Endothelial cell of umbilical vein (primary cell): Measurements from ENCODE around the gene LPCAT3. TPM values are rescaled to one million over a fixed set of nuclear protein-coding genes. Genes with fewer than 3 reads are reported as not detected.

Source experiments
- BruUV-seq: library from RNA; stranded (reverse); fragments of 400-500 nt; replicated peaks from 2 replicates; lab custom pipeline; 2021; lab: Mats Ljungman, UMichigan
- CTCF ChIA-PET: fragments of 300-600, 350-600 bp; sonication (Branson Sonifier 250); formaldehyde crosslinking; loops from one replicate; lab custom pipeline; 2021; ENCODE audit warnings: antibody characterized with exemption, inconsistent platforms; lab: Charles Lee
- POLR2A ChIA-PET: fragments of 300-600, 350-600 bp; sonication (Branson Sonifier 250); formaldehyde crosslinking; loops from one replicate; lab custom pipeline; 2021; ENCODE audit warnings: antibody characterized with exemption, inconsistent platforms; lab: Charles Lee
- DNase-seq: peaks from one replicate; pipeline ENCODE4 v3.0.0-alpha.2; 2011; ENCODE audit warnings: low read depth, low spot score
- FAIRE-seq: peaks from 2 replicates; lab custom pipeline; 2011; peaks lifted over from hg19 to GRCh38; lab: Jason Lieb, UNC
- H2AFZ ChIP-seq: 2 replicates; pipeline ENCODE4 v1.6.0; 2012; ENCODE audit warnings: low read depth, low read length, control low read depth, inconsistent platforms
- H3K27ac ChIP-seq: 2 replicates; pipeline ENCODE4 v1.5.1; 2011; ENCODE audit warnings: low read depth, mild to moderate bottlenecking, control low read depth, low read length, moderate library complexity; ENCODE audit not compliant: insufficient read depth
- H3K27me3 ChIP-seq, 2 experiments: 2 replicates each; pipeline versions ENCODE4 v1.6.0 to v1.6.1; 2011; ENCODE audit warnings: low read length in 2 of 2, mixed read lengths in 1 of 2; ENCODE audit not compliant: control insufficient read depth in 2 of 2, insufficient read depth in 2 of 2
- H3K36me3 ChIP-seq, 2 experiments: 2 replicates in 1 of 2; 3 replicates in 1 of 2; pipeline ENCODE4 v1.5.1; 2011; ENCODE audit warnings: low read length in 2 of 2, mild to moderate bottlenecking in 1 of 2, moderate library complexity in 1 of 2; ENCODE audit not compliant: control insufficient read depth in 2 of 2, insufficient read depth in 2 of 2; ENCODE audit errors: extremely low read depth in 1 of 2
- H3K4me1 ChIP-seq: 3 replicates; pipeline ENCODE4 v1.5.1; 2011; ENCODE audit warnings: mild to moderate bottlenecking, low read length; ENCODE audit not compliant: control insufficient read depth, insufficient read depth; ENCODE audit errors: extremely low read depth
- H3K4me2 ChIP-seq: 2 replicates; pipeline ENCODE4 v1.6.1; 2011; ENCODE audit warnings: low read length, control low read depth, mixed read lengths; ENCODE audit not compliant: insufficient read depth
- H3K4me3 ChIP-seq, 3 experiments: fragments of 200-600 bp in 1 of 3; sonication (generic), shearing (Covaris generic) in 1 of 3; replicated peaks in 1 of 3; 2 replicates each; pipeline ENCODE4 v1.5.1; 2011 to 2016; ENCODE audit warnings: control low read depth in 3 of 3, low read length in 3 of 3, mild to moderate bottlenecking in 2 of 3, inconsistent platforms in 1 of 3, low read depth in 1 of 3, moderate library complexity in 1 of 3; ENCODE audit not compliant: insufficient read depth in 1 of 3
- H3K79me2 ChIP-seq: 2 replicates; pipeline ENCODE4 v1.6.0; 2012; ENCODE audit warnings: low read length, inconsistent platforms; ENCODE audit not compliant: control insufficient read depth, insufficient read depth
- H3K9ac ChIP-seq: replicated peaks from 2 replicates; pipeline ENCODE3; 2011; ENCODE audit warnings: low read length, control low read depth; ENCODE audit not compliant: insufficient read depth; ENCODE audit errors: extremely low read depth
- H3K9me1 ChIP-seq: replicated peaks from 3 replicates; pipeline ENCODE4 v1.6.0; 2011; ENCODE audit warnings: mild to moderate bottlenecking, low read length; ENCODE audit not compliant: control insufficient read depth, insufficient read depth; ENCODE audit errors: extremely low read depth
- H3K9me3 ChIP-seq: replicated peaks from 2 replicates; pipeline ENCODE4 v1.5.1; 2012; ENCODE audit warnings: low read length, inconsistent platforms; ENCODE audit not compliant: control insufficient read depth, insufficient read depth
- H4K20me1 ChIP-seq: replicated peaks from 2 replicates; pipeline ENCODE3; 2011; ENCODE audit warnings: mild to moderate bottlenecking, low read length; ENCODE audit not compliant: control insufficient read depth, insufficient read depth; ENCODE audit errors: extremely low read depth
- CTCF ChIP-seq, 2 donors: IDR thresholded peaks; 1 replicate in 1 of 2; 2 replicates in 1 of 2; pipeline ENCODE4 v1.5.1; 2011; ENCODE audit warnings: low read length in 2 of 2, mild to moderate bottlenecking in 2 of 2, moderate library complexity in 2 of 2, control low read depth in 1 of 2, inconsistent platforms in 1 of 2, low read depth in 1 of 2; ENCODE audit not compliant: insufficient read depth in 1 of 2; ENCODE audit errors: extremely low read depth in 1 of 2
- EZH2 ChIP-seq: IDR thresholded peaks from 2 replicates; pipeline ENCODE4 v1.6.1; 2012; ENCODE audit warnings: borderline replicate concordance, low read depth, mild to moderate bottlenecking, moderate library complexity, low read length, inconsistent platforms; ENCODE audit not compliant: severe bottlenecking
- FOS ChIP-seq: IDR thresholded peaks from 2 replicates; pipeline ENCODE4 v1.6.1; 2011; ENCODE audit warnings: mild to moderate bottlenecking, low read length, moderate library complexity, borderline replicate concordance; ENCODE audit not compliant: insufficient read depth
- GATA2 ChIP-seq: IDR thresholded peaks from 2 replicates; pipeline ENCODE4 v1.7.0; 2011; ENCODE audit warnings: low read depth, mild to moderate bottlenecking, moderate library complexity, mixed read lengths, low read length; ENCODE audit not compliant: insufficient read length, insufficient read depth
- MAX ChIP-seq: IDR thresholded peaks from 2 replicates; pipeline ENCODE4 v1.6.1; 2011; ENCODE audit not compliant: insufficient read depth, insufficient read length
- MYC ChIP-seq: IDR thresholded peaks from one replicate; pipeline ENCODE4 v1.6.1; 2011; ENCODE audit warnings: mild to moderate bottlenecking, low read depth, low read length
- POLR2A ChIP-seq: IDR thresholded peaks from 2 replicates; pipeline ENCODE4 v1.6.1; 2012; ENCODE audit warnings: low read depth, mild to moderate bottlenecking, control low read depth, low read length
- dilution Hi-C: fragments of 300-500 bp; cut with MboI; formaldehyde crosslinking; loops from one replicate; pipeline ENCODE4 v1.15.0; 2019; ENCODE audit warnings: low sequenced_read_pairs; ENCODE audit not compliant: extremely low pct_ligation_motif_present
- intact Hi-C: fragments of 100-400 bp; cut with micrococcal nuclease; formaldehyde crosslinking; loops from one replicate; pipeline ENCODE4 v1.10.0; 2022
- polyA plus RNA-seq, 4 experiments: library from polyadenylated mRNA; depleted of rRNA in 3 of 4; stranded (reverse) in 3 of 4; unstranded in 1 of 4; fragments of >200 nt; gene quantifications; 2 replicates each; pipeline versions ENCODE4 v1.2.1 to v1.2.3, GENCODE V29; 2011 to 2012; ENCODE audit warnings: missing spikeins in 1 of 4
- total RNA-seq: library from RNA; stranded (reverse); gene quantifications from 2 replicates; pipeline ENCODE4 v1.2.3, GENCODE V29; 2021

The LPCAT3 gene
- total and polyA plus RNA-seq, 2 donors (not counting 3 experiments of a cell fraction or from before 2014, with no cell fraction given) = 29.5 to 36.0 TPM

- no peaks in the 10 kb centered on the region for H3K9me1 ChIP-seq
- peak overlapping the region; percentile 69 for H3K27ac ChIP-seq
- dilution Hi-C loops (no loop called here), intact Hi-C loops (no loop called here)
- peaks cover 4% of the 10 kb centered on the region for H3K79me2 ChIP-seq
- H3K9ac ChIP-seq = peak overlapping the region; percentile 28
- ChIA-PET POLR2A (interaction anchor here (0.6 to 1.5 kb wide), 2 partner anchors 19 to 95 kb away, joined by 3 to 5 read pairs; partner anchors contain the start of genes C12orf57, RNU7-1 and TPI1), CTCF (interaction anchor here (0.5 to 3.2 kb wide), 12 partner anchors 10 to 93 kb away, joined by 3 to 34 read pairs (median 6); partner anchors contain the start of genes C12orf57, PTPN6, RNU7-1 and SPSB2)
- peaks cover 13 to 18% of the 10 kb centered on the region in 2 experiments for H3K36me3 ChIP-seq
- DNase-seq (no peak), FAIRE-seq (no peak)
- no peak for TF ChIP-seq POLR2A
- no peak for TF ChIP-seq CTCF (IDR thresholded peaks at IDR 0.05; ENCODE audit: extremely low read depth in 1 of 2, insufficient read depth in 1 of 2, low read depth in 1 of 2, low read length in 2 of 2)
- TF ChIP-seq GATA2 = no peak
- no peak for TF ChIP-seq MAX
- TF ChIP-seq FOS = no peak
- TF ChIP-seq MYC = no peak
- no peak for TF ChIP-seq EZH2
- H3K4me2 ChIP-seq = no peak overlapping the region
- no peak overlapping the region for H3K4me3 ChIP-seq
- BruUV-seq = no TSS peak
- no peaks in the 10 kb centered on the region for H4K20me1 ChIP-seq
- peak overlapping the region; percentile 89 for H2AFZ ChIP-seq
- no peaks in the 10 kb centered on the region for H3K27me3 ChIP-seq
- H3K4me1 ChIP-seq = peaks cover 18% of the 10 kb centered on the region
- H3K9me3 ChIP-seq = no peaks in the 10 kb centered on the region
Measured at GRCh38 chr12:6962285-6963015, 55.8 kb downstream of the LPCAT3 start.
